HG03558 (cell line): ENCODE measurements around the gene PGGT1B.
"Not testable (repeated sequence)": the region's sequence is repeated elsewhere in the genome, so short reads cannot be mapped to it uniquely, and the experiment has no call there.

ENCODE experiments used
- ATAC-seq: cut with Tn5 transposase; IDR thresholded peaks from one replicate; pipeline ENCODE4 v1.9.1; 2021; ENCODE audit warnings: moderate number of reproducible peaks; ENCODE audit not compliant: unreplicated experiment; ENCODE audit errors: extremely low read depth

The PGGT1B gene

DNA sequence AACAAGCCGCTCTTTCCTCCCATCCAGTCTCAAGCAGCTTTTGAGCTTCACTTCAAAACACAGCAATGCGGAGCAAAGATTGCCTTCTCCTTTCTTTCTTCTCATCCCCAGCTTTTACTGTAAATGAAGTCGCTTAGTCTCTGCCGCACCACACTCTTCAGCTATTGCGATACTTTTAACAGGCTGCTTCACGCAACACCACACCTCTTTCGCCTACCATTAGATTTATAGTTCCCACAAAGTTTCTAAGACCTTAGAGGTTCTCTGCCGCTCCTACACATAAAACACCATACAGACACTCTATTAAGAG lies 711 bp downstream of the PGGT1B start:
- ATAC-seq: peak; percentile 24

DNA sequence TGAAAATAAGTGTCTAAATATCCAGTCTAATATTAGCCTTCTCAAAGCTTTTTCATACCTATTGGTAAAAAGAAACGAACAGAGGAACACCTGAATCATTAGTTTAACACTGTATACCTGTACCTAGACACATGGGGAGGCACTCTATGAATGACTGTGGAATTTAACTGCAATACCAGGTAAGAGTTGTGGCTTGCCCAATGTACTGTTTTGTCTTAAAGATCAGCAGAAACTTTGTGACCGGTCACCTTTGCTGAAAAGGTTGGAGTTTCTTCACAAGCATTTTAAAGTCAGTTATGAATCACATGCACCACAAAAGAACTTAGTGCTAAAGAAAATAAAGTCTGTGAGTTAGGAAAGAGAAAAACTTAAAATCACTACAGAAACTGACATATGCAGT lies 2.4 kb downstream of the PGGT1B start:
- ATAC-seq: no peak

DNA sequence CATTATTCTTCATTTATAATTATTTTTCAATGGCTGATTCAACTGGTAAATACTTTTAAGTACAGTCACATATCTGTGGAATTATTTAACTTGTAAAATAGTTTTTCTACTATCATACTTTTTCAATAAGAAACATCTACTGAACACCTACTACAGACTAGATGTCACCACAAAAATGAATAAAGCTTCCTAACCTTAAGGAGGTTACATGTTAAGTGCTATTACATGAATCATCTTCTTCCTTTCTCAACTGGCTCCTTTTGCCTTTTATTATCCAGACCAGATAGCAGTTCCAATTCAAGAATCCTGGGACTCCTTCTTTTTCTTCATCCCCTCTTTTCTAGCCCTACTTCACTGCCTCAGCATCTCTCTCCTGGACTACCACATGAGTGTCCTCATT lies 4.7 kb downstream of the PGGT1B start:
- ATAC-seq: no peak

DNA sequence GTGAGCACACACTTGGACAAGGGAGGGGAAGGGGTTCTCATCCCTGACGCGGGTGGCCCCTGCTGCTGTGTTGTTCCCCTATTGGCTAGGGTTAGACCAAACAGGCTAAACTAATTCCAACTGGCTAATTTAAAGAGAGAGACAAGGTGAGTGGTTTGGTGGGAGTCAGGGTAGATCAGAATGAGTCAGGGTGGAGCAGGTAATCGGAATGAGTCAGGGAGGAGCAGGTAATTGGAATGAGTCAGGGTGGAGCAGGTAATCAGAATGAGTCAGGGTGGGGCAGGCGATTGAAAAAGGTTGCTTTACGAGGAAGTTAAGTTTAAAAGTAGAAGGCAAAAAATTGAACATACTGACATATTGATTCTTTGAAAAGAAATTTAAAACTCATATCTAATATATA lies 13.3 kb downstream of the PGGT1B start:
- not testable (repeated sequence) for ATAC-seq

DNA sequence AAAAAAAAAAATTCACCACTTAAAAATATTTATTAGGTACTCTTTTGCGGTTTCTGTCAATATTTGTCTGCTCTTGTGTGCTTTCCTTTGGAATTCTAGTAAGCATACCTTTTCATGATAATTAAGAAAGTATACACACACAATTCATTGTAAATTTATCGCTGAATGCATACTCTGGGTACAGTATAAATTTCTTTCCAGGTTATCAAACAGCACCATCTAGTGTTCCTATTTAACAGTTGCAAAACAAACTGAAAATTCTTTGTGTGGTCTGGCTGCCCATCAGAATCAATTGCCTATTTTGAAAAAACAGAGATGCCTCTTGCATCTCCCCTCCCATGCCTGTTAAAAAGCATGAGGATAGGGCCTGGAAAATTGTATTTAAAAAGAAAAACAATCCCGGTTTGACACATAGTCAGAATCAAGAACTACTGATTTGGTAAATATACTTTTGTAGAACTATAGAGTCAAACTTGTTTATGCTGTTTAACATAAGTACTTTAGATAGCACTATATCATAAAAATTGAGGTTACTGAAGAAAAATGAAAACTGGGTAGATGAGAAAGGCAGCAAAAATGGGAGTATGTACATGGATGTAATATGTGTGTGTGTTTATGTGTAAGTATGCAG lies 16.2 kb downstream of the PGGT1B start:
- no peak for ATAC-seq

DNA sequence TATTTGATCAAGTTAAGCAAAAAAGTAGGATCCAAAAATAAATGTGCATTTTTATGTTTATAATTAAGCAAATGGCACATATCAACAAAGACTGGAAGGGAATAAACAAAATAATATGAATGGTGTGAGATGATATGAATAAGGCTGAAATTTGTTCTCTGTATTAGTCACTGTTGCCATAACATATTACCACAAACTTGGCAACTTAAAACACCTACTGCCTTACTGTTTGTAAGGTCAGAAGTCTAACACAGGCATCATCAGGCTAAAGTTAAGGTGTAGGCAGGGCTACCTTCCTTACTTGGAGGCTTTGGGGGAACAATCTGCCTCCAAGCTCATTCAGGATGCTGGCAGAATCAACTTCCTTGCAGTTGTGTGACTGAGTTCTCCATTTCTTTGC lies 19.3 kb downstream of the PGGT1B start:
- peak; percentile 85 for ATAC-seq

DNA sequence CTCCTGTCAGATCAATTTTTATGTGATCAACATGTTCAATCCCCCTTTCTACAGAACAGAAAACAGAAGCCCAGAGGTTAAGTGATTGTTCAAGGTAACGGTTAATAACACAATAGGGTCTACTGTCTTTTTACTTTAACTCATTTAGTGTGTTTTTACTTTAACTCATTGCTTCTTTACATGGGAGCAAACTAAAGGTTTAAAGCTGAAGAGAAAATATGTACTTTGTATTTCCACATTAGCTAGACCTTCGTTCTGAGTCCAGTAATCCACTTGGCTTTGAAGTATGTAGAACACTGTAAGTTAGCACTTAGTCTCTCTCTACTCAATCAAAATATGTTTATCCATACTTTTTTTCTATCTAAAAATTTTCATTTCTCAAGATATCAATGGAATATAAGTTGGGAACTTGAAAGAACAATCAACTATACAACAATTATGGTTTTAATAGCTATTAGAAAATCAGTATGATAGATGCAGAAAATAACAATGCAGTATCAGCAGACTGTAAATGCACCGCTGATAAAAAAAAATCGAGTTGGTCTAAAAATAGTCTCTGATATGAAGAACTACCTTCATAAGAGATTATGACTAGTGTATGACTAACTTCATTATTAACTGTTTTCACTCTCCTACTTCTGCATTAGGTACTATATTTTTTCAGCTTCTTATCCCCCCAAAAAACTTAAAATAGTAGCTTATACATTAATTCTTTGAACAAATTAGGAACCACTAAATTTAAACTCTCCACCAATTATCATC lies 20.6 kb downstream of the PGGT1B start:
- no peak for ATAC-seq

DNA sequence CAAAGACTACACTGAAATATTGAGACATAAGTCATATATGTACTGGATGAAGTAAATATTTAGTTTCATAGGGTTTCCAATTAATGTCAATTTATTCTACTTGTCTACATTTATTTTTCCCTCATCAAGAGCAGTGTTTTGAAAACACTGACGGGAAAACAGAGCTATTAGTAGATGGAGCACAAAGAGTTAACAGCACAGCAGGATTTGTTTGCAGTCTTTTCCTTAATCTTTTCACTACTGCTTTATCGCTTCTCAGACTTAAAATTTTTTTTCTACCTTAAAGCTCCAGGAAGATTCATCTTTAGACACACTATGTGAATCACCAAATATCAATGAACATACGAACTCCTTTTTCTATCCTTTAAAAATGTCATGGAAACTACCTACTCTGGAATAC lies 25.6 kb downstream of the PGGT1B start:
- ATAC-seq: no peak

DNA sequence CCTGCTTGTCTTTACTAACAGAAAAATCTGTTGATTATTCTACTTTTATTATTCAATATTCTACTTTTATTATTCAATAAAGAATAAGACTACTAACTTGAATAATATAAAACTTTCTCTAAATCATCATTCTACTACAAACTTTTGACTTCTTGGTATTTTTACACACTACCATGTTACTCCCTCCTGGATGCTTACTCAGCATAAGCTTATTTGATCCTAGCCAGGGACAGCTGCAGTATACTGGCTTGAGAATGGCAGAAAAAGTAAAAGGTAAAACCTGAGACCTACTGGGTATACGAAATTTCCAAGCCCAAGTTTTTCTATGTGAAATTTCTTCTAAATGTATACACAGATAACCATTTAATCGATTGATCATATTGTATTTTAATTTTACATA lies 26.1 kb downstream of the PGGT1B start:
- no peak for ATAC-seq

DNA sequence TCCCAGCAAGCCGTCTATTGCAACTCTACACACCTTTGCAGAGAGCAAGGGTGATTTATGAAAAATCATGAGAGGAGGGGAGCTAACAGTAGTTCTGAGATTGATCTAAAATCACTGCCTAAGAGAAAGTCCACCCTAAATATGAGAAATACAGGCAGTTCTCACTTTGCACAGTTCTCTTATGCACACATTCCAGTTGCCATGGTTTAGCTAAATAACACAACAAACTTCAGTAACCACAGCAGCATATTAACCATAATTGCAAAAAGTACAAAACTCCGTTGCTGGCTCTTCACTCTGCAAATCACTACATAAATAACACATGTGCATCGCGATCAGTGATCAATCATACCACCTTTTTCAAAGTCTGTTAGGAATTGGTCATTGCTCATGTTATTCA lies 31.1 kb downstream of the PGGT1B start:
- no peak for ATAC-seq

DNA sequence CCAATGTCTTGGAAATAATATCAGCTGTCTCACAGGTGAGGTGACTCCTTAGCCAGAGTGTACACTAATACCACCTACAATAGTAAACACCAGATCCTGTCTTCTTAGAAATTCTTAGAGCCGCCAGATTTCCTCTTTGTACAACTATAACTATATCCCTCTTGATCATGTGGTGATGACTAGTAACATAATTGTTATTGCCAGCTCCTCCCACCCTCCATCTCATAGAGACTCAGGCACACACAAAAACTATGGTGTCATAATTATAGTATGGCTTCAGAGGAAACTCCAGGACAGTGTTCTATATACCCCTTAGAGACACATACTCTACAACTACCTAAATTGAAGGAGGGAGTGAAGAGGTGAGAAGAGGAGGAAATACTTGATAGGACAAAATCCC lies 33.1 kb downstream of the PGGT1B start:
- ATAC-seq: no peak

DNA sequence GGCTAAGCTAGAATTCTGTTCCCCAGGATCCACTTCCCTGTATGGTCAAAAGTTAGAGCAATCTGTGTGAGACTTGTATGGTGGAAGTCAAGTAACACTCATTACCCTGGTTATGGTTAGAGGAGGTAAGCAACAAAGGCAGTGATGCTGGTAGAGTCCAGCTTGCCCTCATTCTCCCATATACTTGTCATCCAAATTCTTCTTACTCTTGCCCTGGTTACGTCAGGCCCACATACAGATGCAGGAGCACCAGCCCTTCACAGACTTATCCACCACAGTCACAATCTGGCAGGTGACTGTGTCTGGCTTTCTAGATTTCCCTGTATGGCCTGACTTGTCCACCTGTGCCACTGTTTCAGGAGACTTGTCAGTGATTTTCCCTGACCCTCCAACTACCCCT lies 35.4 kb downstream of the PGGT1B start:
- no peak for ATAC-seq

DNA sequence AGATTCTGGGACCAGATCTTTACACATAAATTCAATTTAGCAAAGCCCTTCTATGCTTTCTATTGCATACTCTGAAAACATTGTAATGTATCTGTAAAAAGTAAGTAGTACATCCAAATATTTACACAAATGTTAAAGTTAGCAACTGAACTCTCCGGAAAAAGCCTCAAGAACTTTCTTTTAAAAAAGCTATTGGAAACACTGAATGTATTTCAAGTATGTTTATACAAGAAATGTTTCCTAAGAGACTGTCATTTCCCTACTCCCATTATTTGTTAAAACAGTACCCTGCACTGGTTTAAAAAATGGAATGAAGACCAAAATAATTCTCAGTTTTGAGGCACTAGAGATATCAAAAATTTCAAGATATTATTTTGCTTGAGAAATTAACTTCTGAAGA lies 48.1 kb downstream of the PGGT1B start:
- ATAC-seq: no peak

DNA sequence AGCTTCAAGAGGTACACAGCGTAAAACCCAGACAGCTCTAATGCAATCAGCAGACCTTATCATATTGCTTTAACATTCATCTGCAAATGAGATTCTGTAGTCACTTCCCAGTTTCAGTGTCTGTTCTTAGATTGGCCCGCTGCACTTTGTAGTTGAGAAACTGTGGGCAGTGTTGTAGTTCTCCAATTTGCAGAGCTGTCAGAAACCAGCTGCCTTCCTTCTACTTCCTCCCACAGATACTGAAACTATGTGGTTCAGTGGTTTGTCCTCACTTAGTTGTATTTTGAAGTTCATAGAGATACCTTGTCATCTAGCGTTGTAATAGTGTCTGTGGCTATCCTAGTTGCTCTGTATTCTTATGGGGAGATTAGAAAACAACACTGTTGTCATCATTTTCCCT lies 53.4 kb downstream of the PGGT1B start:
- ATAC-seq: peak; percentile 99

DNA sequence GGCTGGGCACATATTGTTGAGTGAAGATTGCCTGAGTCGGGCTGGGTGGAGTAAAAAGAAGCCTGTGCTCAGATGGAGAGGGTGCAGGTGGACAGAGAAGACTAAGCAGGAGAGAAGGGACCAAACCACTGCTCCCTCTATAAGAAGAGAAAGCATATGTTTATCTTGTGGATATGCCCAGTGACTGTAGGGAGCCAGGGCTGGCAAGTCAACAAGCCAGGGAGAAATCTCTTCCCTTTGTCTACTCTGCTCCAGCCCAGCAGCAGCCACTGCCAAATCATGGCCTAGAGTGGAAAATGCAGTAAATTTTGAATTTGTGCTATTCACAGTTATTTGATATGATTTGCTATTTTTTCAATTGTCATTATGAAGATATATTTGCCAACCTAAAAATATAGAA lies 59.7 kb downstream of the PGGT1B start:
- ATAC-seq: no peak

DNA sequence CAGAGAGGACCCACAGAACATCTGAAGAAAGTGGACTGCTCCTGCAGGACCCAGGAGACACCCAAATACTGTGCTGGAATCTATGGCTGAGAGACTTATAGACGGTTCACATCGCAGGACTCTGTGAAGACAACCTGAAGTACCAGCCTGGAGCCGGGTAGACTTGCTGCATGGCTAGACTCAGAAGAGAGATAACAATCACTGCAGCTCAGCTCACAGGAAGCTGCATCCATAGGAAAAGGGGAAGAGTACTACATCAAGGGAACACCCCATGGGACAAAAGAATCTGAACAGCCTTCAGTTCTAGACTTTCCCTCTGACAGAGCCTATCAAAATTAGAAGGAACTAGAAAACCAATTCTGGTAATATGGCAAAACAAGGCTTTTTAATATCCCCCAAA lies 66.5 kb downstream of the PGGT1B start:
- ATAC-seq: no peak

DNA sequence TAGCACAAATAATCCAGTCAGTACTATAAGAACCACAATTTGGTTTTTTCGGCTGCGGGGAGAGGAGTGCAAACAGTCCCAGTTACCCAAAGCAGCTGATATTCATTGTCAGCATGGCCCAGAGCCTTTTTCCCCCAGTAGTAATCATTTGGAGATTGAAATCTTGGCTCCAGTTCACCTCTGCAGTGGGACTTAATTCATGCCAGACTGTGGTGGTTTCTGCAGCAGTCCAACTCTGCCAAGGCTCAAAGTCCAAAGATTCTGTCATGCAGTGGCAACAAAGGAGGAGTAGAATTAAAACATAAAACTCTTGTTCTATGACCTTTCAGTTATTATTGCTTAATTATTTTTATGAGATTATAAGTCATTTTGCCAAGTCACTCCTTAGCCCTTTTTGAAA lies 68.0 kb downstream of the PGGT1B start:
- no peak for ATAC-seq

DNA sequence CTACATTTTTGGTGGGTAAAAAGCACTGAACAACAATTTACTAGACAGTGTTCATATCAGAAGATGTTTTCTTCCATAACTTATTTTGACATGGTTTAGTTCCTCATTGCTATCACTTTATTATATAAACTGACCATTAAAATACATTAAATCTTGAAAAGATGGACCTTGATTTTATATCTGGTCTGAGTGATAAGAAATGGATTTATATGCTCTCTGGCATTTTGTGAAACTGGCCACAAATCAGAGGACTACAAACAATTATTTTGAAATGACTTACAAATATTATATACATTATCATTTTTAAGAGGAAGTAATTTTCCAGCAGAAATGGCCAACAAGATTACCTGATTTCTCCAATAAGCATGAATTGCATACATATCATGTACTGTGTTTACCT lies 69.4 kb downstream of the PGGT1B start:
- no peak for ATAC-seq

DNA sequence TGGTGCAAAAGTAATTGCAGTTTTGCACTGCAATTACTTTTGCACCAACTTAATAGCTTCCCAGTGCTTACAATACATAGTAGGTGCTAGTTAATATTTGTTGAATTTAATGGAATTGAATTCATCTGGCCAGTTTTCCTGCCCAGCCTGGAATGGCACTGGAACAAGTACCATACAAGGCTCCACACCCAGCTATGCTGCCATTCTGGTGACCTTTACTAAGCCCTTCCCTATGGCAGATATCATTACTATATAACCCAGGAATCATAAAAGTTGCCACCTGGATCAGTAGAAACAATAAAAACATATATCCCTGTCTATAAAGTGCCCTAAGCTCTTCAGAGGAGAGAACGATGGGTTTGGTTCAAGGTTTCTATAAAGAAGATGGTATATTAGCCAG lies 70.6 kb downstream of the PGGT1B start:
- no peak for ATAC-seq

DNA sequence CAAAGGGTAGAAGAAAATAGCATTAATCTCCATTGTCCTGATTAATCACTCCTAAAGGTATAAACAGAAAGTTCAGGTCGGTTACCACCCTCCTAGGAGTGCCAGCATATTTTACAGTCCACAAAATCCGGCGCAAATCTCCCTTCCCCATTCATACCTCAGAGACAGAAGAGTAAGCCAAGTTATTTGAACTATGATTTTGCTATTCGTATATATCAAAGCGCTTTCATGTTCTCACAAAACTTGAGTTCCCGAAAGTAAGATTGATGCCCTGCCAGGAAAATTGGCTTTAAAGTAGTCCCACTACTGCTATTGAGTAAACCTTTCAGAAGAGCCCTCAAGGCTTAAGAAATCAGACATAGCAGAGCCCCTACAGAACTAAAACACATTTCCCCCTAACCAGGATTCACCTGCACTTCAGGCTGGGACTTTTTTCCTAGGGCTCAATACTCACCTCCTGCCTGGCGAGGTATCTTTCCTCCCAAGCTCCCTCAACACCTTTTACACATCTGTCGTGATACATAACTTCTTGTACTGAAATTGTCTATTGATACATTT lies 71.1 kb downstream of the PGGT1B start:
- ATAC-seq: no peak

DNA sequence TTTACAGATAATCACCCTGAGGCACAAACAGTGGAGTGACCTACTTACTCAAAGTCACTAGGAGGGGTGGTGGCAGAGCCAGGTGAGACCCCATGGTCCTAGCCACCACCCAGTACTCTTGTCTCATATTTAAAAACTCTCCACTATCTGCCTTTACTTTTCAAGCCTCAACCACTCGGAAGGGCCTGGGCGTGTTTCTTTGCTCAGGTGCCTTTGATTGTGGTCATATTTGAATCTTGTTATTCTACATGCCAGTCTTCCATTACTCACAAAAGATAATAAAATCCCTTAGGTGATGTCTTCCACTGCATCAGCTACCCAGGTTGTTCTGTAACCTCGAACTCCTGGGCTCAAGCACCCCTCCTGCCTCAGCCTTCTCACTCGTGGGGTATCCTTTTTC lies 72.3 kb downstream of the PGGT1B start:
- no peak for ATAC-seq

DNA sequence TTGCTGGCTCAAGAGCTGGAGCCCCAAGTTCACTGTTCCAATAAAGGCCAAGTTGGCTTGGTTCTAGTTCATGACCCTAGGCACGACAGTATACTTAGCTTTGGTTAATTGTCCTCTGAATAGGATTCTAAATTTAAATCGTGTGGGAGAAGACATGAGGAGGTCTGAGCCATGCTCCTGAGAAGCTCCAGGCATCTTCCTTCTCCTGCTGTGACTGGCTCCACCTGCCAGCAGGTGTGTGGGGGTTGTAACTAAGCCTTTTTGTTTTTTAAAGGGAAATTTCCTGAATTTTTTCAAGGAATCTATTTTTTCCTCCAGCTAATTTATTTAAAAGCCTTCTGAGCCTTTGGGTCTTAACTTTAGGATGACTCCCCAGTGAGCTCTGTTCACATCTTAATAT lies 72.8 kb downstream of the PGGT1B start:
- no peak for ATAC-seq
